HEK293 (cell line): ENCODE measurements around the gene SAMD14.
A peak's percentile ranks its signal among the peaks of the same experiment; 100 is the strongest.

Source experiments
- KLF9 ChIP-seq: fragments of 450-650 bp; formaldehyde crosslinking; IDR thresholded peaks from 2 replicates; pipeline ENCODE4 v1.5.1; 2016; ENCODE audit warnings: missing biosample characterization, missing genetic modification characterization, low read depth
- SETDB1 ChIP-seq: IDR thresholded peaks from one replicate; pipeline ENCODE4 v1.6.1; 2017; ENCODE audit warnings: mild to moderate bottlenecking, low read length, moderate library complexity, mixed read lengths; ENCODE audit not compliant: insufficient read length
- YY1 ChIP-seq: fragments of 450-650 bp; formaldehyde crosslinking; IDR thresholded peaks from 2 replicates; pipeline ENCODE4 v1.5.1; 2018; ENCODE audit warnings: missing biosample characterization, missing genetic modification characterization
- ZBTB7A ChIP-seq: fragments of 450-650 bp; formaldehyde crosslinking; IDR thresholded peaks from 2 replicates; pipeline ENCODE4 v1.5.1; 2016; ENCODE audit warnings: low read depth, missing biosample characterization, missing genetic modification characterization
- ZFP3 ChIP-seq: fragments of 450-650 bp; formaldehyde crosslinking; IDR thresholded peaks from 2 replicates; pipeline ENCODE4 v1.5.1; 2016; ENCODE audit warnings: low read depth, missing biosample characterization, missing genetic modification characterization
- ZFP37 ChIP-seq: fragments of 450-650 bp; formaldehyde crosslinking; IDR thresholded peaks from 2 replicates; pipeline ENCODE4 v1.5.1; 2016; ENCODE audit warnings: missing biosample characterization, missing genetic modification characterization
- ZFP69B ChIP-seq: fragments of 450-650 bp; formaldehyde crosslinking; IDR thresholded peaks from 2 replicates; pipeline ENCODE4 v1.5.1; 2016; ENCODE audit warnings: missing biosample characterization, missing genetic modification characterization
- ZNF112 ChIP-seq: fragments of 450-650 bp; formaldehyde crosslinking; IDR thresholded peaks from 2 replicates; pipeline ENCODE4 v1.5.0; 2017; ENCODE audit warnings: missing biosample characterization, missing genetic modification characterization
- ZNF266 ChIP-seq: fragments of 450-650 bp; formaldehyde crosslinking; IDR thresholded peaks from 2 replicates; pipeline ENCODE4 v1.5.1; 2016; ENCODE audit warnings: missing biosample characterization, missing genetic modification characterization, low read depth
- ZNF341 ChIP-seq: fragments of 450-650 bp; formaldehyde crosslinking; IDR thresholded peaks from 2 replicates; pipeline ENCODE4; 2016; ENCODE audit warnings: low read depth, missing biosample characterization, missing genetic modification characterization
- ZNF416 ChIP-seq: fragments of 450-650 bp; formaldehyde crosslinking; IDR thresholded peaks from 2 replicates; pipeline ENCODE4 v1.5.1; 2016; ENCODE audit warnings: missing biosample characterization, missing genetic modification characterization
- ZNF561 ChIP-seq: fragments of 450-650 bp; IDR thresholded peaks from 2 replicates; pipeline ENCODE4 v1.5.1; 2018; ENCODE audit warnings: missing biosample characterization, missing genetic modification characterization, borderline replicate concordance
- ZNF658 ChIP-seq: fragments of 450-650 bp; formaldehyde crosslinking; IDR thresholded peaks from 2 replicates; pipeline ENCODE4; 2016; ENCODE audit warnings: missing biosample characterization, missing genetic modification characterization
- TF ChIP-seq, protein P1 (sequence below): fragments of 450-650 bp; formaldehyde crosslinking; IDR thresholded peaks from 2 replicates; pipeline ENCODE4 v1.5.1; 2016; ENCODE audit warnings: missing biosample characterization, missing genetic modification characterization, borderline replicate concordance
- TF ChIP-seq, protein P2 (sequence below): fragments of 450-650 bp; formaldehyde crosslinking; IDR thresholded peaks from 2 replicates; pipeline ENCODE4 v1.5.1; 2016; ENCODE audit warnings: missing biosample characterization, missing genetic modification characterization
- TF ChIP-seq, protein P3 (sequence below): fragments of 450-650 bp; formaldehyde crosslinking; optimal IDR thresholded peaks from 2 replicates; pipeline ENCODE3; 2016; ENCODE audit warnings: missing biosample characterization, mild to moderate bottlenecking, missing genetic modification characterization
- TF ChIP-seq, protein P4 (sequence below): fragments of 450-650 bp; formaldehyde crosslinking; IDR thresholded peaks from 2 replicates; pipeline ENCODE4 v1.5.1; 2016; ENCODE audit warnings: missing biosample characterization, missing genetic modification characterization
- TF ChIP-seq, protein P5 (sequence below): fragments of 450-650 bp; IDR thresholded peaks from 2 replicates; pipeline ENCODE4 v1.5.1; 2018; ENCODE audit warnings: missing biosample characterization, mild to moderate bottlenecking, missing genetic modification characterization
- TF ChIP-seq, protein P6 (sequence below): fragments of 450-650 bp; formaldehyde crosslinking; IDR thresholded peaks from 2 replicates; pipeline ENCODE4 v1.5.1; 2017; ENCODE audit warnings: missing biosample characterization, missing genetic modification characterization
- TF ChIP-seq, protein P7 (sequence below): fragments of 450-650 bp; formaldehyde crosslinking; IDR thresholded peaks from 2 replicates; pipeline ENCODE4 v1.5.1; 2016; ENCODE audit warnings: missing biosample characterization, missing genetic modification characterization

Gene SAMD14

DNA sequence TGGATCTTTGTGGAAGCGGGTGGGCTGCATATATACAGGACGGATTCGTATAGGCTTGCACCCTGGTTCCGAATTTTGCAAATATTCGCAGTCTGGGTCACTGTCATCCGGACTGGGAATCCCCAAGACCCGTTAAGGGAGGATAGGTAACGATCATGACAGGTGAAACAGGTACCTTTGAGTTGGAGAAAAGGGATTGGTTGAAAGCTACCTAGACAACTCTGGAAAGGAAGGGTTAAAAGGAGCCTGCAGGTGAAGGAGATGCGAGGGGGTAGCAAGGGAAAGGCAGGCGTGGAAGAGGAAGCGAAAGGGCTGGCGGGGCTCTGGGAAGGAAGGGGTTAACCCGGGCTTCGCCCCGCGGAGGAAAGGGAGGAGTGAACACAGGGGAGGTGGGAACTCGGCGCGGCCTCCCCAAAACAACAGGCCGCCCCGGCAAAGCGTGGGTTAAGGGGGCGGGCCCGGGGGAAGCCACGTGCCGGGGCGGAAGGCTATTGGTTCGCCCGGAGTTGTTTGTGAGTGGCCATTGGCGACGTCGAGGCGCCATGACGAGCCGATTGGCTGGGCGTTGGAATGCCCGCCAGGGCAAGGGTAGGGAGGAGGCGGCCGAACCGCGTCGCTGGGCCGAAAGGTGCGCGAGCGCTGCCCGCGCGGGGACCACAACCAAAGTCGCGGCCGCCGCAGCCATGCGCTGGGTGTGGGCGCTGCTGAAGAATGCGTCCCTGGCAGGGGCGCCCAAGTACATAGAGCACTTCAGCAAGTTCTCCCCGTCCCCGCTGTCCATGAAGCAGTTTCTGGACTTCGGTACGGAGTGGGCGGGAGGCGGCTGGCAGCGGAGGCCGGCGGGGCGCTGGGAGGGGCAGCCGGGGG, 35.0 kb downstream of the SAMD14 start, which contains the start of gene PDK2 (continued):
- TF ChIP-seq, protein P1, sequence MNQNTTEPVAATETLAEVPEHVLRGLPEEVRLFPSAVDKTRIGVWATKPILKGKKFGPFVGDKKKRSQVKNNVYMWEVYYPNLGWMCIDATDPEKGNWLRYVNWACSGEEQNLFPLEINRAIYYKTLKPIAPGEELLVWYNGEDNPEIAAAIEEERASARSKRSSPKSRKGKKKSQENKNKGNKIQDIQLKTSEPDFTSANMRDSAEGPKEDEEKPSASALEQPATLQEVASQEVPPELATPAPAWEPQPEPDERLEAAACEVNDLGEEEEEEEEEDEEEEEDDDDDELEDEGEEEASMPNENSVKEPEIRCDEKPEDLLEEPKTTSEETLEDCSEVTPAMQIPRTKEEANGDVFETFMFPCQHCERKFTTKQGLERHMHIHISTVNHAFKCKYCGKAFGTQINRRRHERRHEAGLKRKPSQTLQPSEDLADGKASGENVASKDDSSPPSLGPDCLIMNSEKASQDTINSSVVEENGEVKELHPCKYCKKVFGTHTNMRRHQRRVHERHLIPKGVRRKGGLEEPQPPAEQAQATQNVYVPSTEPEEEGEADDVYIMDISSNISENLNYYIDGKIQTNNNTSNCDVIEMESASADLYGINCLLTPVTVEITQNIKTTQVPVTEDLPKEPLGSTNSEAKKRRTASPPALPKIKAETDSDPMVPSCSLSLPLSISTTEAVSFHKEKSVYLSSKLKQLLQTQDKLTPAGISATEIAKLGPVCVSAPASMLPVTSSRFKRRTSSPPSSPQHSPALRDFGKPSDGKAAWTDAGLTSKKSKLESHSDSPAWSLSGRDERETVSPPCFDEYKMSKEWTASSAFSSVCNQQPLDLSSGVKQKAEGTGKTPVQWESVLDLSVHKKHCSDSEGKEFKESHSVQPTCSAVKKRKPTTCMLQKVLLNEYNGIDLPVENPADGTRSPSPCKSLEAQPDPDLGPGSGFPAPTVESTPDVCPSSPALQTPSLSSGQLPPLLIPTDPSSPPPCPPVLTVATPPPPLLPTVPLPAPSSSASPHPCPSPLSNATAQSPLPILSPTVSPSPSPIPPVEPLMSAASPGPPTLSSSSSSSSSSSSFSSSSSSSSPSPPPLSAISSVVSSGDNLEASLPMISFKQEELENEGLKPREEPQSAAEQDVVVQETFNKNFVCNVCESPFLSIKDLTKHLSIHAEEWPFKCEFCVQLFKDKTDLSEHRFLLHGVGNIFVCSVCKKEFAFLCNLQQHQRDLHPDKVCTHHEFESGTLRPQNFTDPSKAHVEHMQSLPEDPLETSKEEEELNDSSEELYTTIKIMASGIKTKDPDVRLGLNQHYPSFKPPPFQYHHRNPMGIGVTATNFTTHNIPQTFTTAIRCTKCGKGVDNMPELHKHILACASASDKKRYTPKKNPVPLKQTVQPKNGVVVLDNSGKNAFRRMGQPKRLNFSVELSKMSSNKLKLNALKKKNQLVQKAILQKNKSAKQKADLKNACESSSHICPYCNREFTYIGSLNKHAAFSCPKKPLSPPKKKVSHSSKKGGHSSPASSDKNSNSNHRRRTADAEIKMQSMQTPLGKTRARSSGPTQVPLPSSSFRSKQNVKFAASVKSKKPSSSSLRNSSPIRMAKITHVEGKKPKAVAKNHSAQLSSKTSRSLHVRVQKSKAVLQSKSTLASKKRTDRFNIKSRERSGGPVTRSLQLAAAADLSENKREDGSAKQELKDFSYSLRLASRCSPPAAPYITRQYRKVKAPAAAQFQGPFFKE (tag by site-specific recombination) = no peak
- TF ChIP-seq, protein P2, sequence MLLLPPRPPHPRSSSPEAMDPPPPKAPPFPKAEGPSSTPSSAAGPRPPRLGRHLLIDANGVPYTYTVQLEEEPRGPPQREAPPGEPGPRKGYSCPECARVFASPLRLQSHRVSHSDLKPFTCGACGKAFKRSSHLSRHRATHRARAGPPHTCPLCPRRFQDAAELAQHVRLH (tag by site-specific recombination) = peak; percentile 52; the same call in 1 of the 2 replicates
- peak; percentile 73 for TF ChIP-seq ZNF341 (tag by site-specific recombination)
- TF ChIP-seq ZFP69B (tag by site-specific recombination) = peak; percentile 92
- TF ChIP-seq SETDB1 = no peak
- TF ChIP-seq, protein P3, sequence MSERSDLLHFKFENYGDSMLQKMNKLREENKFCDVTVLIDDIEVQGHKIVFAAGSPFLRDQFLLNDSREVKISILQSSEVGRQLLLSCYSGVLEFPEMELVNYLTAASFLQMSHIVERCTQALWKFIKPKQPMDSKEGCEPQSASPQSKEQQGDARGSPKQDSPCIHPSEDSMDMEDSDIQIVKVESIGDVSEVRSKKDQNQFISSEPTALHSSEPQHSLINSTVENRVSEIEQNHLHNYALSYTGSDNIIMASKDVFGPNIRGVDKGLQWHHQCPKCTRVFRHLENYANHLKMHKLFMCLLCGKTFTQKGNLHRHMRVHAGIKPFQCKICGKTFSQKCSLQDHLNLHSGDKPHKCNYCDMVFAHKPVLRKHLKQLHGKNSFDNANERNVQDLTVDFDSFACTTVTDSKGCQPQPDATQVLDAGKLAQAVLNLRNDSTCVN (tag by site-specific recombination) = peak; percentile 91
- peak; percentile 76; the same call in 1 of the 2 replicates for TF ChIP-seq ZBTB7A (tag by site-specific recombination)
- TF ChIP-seq YY1 (tag by site-specific recombination) = no peak
- TF ChIP-seq, protein P4, sequence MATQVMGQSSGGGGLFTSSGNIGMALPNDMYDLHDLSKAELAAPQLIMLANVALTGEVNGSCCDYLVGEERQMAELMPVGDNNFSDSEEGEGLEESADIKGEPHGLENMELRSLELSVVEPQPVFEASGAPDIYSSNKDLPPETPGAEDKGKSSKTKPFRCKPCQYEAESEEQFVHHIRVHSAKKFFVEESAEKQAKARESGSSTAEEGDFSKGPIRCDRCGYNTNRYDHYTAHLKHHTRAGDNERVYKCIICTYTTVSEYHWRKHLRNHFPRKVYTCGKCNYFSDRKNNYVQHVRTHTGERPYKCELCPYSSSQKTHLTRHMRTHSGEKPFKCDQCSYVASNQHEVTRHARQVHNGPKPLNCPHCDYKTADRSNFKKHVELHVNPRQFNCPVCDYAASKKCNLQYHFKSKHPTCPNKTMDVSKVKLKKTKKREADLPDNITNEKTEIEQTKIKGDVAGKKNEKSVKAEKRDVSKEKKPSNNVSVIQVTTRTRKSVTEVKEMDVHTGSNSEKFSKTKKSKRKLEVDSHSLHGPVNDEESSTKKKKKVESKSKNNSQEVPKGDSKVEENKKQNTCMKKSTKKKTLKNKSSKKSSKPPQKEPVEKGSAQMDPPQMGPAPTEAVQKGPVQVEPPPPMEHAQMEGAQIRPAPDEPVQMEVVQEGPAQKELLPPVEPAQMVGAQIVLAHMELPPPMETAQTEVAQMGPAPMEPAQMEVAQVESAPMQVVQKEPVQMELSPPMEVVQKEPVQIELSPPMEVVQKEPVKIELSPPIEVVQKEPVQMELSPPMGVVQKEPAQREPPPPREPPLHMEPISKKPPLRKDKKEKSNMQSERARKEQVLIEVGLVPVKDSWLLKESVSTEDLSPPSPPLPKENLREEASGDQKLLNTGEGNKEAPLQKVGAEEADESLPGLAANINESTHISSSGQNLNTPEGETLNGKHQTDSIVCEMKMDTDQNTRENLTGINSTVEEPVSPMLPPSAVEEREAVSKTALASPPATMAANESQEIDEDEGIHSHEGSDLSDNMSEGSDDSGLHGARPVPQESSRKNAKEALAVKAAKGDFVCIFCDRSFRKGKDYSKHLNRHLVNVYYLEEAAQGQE (tag by site-specific recombination) = peak; percentile 17; the same call in 1 of the 2 replicates
- TF ChIP-seq ZFP37 (tag by site-specific recombination) = peak; percentile 62; the same call in 1 of the 2 replicates
- 0 out of 2 replicates have a peak, but pooled peaks have one; percentile 60 for TF ChIP-seq ZNF561
- peak; percentile 58; the same call in 1 of the 2 replicates for TF ChIP-seq KLF9
- TF ChIP-seq ZNF112 (tag by site-specific recombination) = no peak
- no peak for TF ChIP-seq ZNF416 (tag by site-specific recombination)
- TF ChIP-seq ZNF658 = no peak
- TF ChIP-seq, protein P5, sequence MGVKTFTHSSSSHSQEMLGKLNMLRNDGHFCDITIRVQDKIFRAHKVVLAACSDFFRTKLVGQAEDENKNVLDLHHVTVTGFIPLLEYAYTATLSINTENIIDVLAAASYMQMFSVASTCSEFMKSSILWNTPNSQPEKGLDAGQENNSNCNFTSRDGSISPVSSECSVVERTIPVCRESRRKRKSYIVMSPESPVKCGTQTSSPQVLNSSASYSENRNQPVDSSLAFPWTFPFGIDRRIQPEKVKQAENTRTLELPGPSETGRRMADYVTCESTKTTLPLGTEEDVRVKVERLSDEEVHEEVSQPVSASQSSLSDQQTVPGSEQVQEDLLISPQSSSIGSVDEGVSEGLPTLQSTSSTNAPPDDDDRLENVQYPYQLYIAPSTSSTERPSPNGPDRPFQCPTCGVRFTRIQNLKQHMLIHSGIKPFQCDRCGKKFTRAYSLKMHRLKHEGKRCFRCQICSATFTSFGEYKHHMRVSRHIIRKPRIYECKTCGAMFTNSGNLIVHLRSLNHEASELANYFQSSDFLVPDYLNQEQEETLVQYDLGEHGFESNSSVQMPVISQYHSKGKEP (tag by site-specific recombination) = peak; percentile 16; the same call in 1 of the 2 replicates
- TF ChIP-seq, protein P6, sequence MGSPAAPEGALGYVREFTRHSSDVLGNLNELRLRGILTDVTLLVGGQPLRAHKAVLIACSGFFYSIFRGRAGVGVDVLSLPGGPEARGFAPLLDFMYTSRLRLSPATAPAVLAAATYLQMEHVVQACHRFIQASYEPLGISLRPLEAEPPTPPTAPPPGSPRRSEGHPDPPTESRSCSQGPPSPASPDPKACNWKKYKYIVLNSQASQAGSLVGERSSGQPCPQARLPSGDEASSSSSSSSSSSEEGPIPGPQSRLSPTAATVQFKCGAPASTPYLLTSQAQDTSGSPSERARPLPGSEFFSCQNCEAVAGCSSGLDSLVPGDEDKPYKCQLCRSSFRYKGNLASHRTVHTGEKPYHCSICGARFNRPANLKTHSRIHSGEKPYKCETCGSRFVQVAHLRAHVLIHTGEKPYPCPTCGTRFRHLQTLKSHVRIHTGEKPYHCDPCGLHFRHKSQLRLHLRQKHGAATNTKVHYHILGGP = no peak
- no peak for TF ChIP-seq ZFP3 (tag by site-specific recombination)
- TF ChIP-seq, protein P7, sequence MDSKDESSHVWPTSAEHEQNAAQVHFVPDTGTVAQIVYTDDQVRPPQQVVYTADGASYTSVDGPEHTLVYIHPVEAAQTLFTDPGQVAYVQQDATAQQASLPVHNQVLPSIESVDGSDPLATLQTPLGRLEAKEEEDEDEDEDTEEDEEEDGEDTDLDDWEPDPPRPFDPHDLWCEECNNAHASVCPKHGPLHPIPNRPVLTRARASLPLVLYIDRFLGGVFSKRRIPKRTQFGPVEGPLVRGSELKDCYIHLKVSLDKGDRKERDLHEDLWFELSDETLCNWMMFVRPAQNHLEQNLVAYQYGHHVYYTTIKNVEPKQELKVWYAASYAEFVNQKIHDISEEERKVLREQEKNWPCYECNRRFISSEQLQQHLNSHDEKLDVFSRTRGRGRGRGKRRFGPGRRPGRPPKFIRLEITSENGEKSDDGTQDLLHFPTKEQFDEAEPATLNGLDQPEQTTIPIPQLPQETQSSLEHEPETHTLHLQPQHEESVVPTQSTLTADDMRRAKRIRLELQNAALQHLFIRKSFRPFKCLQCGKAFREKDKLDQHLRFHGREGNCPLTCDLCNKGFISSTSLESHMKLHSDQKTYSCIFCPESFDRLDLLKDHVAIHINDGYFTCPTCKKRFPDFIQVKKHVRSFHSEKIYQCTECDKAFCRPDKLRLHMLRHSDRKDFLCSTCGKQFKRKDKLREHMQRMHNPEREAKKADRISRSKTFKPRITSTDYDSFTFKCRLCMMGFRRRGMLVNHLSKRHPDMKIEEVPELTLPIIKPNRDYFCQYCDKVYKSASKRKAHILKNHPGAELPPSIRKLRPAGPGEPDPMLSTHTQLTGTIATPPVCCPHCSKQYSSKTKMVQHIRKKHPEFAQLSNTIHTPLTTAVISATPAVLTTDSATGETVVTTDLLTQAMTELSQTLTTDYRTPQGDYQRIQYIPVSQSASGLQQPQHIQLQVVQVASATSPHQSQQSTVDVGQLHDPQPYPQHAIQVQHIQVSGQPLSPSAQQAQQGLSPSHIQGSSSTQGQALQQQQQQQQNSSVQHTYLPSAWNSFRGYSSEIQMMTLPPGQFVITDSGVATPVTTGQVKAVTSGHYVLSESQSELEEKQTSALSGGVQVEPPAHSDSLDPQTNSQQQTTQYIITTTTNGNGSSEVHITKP = peak; percentile 99
- no peak for TF ChIP-seq ZNF266 (tag by site-specific recombination)
